ENCODE measurements around the gene C1orf167.

The C1orf167 gene

GRCh38 chr1:11837767-11838348 lies 75.9 kb downstream of the C1orf167 start:
- DNase-seq = no peak

- peak; percentile 74 to 75 for DNase-seq
Observed at GRCh38 chr1:11838349-11839272, 76.6 kb downstream of the C1orf167 start.
